MM.1S (cell line): ENCODE measurements around the gene CCT6B.

Experiments
- CTCF ChIP-seq: fragments of 300-600 bp; sonication (generic); IDR thresholded peaks from 2 replicates; pipeline ENCODE4 v1.5.1; 2016; ENCODE audit warnings: antibody characterized with exemption, low read length, mixed read lengths
- EZH2 ChIP-seq: fragments of 300-600 bp; sonication (generic); optimal IDR thresholded peaks from 2 replicates; pipeline ENCODE3; 2017; ENCODE audit warnings: low read depth, mild to moderate bottlenecking, antibody characterized with exemption, low read length, mixed read lengths
- EZH2phosphoT487 ChIP-seq: fragments of 300-600 bp; sonication (generic); IDR thresholded peaks from 2 replicates; pipeline ENCODE4 v1.6.1; 2018; ENCODE audit warnings: antibody characterized with exemption, low read length

DNA sequence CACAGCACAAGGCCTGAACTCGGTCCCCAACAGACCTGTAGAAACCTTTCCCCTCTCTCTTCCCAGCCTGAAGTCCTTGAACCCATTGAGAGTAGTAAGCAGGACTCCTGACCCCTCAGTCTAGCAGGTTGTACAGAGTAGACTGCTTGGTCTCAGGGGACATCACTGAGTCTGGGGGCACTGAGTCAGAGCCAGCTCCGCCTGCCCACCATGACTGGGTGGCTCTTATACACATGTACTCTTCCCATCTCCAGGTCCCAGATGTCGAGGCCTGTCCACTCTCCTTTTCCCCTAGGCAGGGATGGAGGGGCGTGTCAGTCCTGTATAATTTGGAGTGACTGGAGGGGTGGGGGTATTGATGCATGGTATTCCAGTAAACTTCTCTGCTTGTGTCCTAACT, 42.5 kb upstream of the CCT6B start:
- TF ChIP-seq CTCF (no peak), EZH2phosphoT487 (no peak), EZH2 (no peak)
